GM21367 (cell line): ENCODE results near the gene MIPEP.
"Not testable (repeated sequence)": the region's sequence is repeated elsewhere in the genome, so short reads cannot be mapped to it uniquely, and the experiment has no call there.

Experiments
- ATAC-seq: cut with Tn5 transposase; IDR thresholded peaks from one replicate; pipeline ENCODE4 v1.9.1; 2021; ENCODE audit not compliant: unreplicated experiment

MIPEP gene

DNA sequence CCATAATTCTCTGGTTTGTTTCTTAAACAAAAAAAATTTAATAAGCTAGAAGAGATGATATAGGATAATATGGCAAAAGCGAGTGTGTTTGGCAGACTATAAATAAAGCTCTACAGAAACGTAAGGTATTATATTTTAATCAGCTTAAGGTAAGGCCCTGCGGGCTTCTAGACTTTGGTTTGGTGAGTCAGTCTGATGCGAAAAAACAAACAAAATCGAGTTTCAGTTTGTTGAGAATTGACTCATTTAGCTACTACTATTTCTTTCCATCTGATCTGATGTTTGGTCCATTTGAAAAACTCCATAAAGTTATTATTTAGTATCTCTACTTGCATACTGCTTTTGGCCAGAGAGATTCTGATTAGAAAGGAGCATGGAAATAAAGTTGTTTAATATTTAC, 138.0 kb downstream of the MIPEP start:
- peak; percentile 48 for ATAC-seq

DNA sequence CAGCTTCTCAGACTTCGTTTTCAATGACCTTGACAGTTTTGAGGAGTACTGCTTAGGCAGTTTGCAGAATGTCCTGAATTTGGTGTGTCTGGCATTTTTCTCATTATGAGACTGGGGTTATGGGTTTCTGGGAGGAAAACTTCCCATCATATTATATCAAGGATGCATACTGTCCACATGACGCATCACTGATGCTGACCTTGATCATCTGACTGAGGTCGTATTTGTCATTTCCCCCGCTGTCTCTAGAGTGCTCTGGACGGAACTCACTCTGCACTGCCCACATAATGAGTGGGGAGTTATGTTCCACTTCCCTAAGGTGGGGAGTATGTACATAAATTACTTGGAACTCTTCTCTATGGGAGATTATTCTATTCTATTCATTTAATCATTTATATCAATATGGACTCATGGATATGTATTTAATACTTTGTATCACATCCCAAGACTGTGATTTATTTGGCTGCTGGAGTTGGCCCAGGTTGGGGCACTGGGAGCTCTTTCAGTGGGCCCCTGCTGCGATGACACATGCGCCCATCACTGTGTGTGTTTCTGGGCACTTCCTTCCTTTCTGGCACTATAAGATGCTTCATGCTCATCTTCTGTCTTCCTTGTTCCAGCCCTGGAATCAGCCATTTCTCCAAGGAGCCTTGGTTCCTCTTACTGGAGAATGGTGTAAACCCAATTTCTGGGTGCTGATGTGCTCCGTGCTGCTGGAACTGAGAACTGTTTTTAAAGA, 138.6 kb downstream of the MIPEP start:
- no peak for ATAC-seq

DNA sequence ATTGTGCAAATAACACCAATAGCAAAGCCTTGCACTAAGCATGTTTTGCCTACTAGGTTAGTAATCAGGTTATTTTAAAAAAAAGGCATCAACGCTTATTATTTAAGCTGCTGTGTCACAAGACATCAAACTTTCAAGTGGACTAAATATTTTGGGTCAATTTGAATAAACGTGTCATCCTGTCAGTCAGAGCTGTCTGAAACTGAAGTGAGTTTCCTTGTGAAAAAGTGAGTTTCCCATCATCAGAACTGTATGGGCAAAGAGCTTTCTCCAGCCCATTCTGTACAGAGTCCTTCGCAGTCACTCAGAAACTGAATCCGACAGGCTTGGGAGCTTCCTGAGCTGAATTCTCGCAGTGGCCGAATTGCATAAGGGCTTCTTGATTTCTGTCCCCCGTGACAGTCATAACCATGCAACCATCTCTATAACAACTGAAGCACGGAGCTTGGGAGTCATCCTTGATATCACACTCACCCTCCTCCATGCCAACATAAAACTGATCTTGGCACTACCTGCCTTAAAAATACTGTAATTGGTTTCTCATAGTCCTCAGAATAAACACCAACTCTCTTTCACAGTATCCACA, 139.8 kb downstream of the MIPEP start:
- no peak for ATAC-seq

DNA sequence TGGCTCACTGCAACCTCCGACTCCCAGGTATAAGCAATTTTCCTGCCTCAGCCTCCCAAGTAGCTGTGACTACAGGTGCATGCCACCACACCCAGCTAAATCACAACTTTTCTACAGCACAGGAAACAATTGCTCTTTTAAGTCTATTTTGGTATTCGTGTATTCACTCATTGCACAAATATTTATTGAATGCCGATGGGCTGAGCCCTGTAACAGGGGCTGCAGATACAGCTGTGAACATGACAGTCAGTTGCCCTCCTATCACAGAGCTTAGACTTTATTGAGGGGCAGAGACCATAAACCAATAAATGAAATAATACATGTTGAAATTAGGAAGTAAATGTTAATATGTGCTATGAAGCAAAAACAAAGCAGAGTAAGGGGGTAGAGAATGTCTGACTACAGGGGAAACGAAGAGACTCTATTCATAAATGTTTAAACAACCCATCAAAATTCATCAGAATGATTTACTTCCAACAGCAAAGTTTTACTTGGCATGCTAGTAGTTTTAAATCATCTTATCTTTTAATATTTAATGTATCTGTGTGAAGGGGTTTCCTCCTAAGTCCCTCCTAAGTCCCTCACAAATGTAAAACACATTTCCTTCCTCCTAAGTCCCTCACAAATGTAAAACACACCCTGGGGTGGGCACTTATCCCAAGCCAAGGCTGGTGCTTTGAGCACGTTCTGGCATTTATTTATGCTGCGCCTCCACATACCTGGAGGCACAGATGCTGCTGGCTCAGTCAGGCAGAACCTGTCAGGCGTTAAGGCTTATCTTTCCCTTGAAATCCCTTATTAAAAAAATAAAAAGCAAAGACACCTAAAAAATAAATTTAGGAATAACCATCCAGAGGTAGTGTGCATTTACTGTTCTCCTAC, 140.8 kb downstream of the MIPEP start:
- no peak for ATAC-seq

DNA sequence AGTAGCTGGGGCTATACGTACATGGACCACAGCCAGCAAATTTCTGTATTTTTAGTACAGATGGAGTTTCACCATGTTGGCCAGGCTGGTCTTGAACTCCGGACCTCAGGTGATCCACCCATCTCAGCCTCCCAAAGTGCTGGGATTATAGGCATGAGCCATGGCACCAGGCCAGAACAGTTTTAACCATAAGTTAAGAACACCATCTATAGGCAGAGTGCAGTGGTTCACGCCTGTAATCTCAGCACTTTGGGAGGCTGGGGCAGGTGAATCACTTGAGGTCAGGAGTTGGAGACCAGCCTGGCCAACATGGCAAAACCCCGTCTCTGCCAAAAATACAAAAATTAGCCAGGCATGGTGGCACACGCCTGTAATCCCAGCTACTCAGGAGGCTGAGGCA, 143.1 kb downstream of the MIPEP start:
- not testable (repeated sequence) for ATAC-seq

DNA sequence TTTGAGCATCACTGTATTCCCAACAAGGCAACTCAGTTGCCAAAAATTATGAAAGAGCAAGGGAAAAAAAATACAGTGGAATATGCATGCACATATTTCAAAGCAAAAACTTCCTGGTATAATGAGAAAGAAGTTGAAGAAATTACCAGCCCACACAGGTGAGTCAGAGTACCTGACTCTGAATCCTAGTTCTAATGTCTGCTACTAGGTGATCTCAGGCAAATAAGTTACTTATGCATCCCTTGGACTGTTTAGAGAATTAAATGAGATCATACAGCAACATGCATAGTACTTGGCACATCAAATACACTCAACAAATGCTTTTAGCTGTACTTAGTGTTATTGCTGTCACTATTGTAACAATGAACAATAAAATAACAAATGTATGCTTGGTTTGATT, 144.9 kb downstream of the MIPEP start:
- ATAC-seq, result no peak

DNA sequence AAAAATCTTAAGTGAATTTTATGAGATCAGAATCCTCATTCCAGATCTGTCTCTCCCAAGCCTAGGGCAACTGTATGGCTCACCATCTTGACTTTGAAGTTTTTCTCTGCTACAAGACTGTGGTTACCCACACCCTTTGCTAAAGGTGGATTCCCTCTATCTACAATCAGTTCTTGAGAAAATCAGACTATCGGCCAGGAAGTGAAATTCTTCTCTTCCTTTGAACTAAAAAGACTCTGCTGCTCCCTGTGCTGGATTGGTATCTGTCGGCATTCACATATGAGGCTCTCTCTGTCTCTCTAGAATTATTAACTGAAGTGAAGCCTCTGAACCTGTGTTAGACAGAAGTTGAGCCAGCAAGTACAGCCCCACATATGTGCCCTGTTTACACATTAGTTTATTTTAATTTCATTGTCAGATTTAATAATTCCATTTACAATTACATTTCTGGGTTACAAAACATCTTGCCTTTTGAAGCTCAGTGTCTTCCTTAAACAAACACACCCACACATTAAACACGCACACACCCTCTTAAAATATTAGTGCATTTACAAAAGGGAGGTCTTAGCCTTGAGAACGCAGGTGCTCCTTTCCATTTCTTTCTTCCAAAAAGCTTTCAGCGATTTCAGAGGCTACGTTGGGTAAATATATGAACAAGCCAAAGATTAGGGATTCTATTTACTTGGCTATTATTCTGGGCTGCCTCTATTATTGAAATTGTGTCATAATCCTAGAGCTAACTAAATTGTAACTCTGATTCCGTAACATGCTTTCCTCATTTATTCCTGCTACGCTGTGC, 145.7 kb downstream of the MIPEP start:
- no peak for ATAC-seq

DNA sequence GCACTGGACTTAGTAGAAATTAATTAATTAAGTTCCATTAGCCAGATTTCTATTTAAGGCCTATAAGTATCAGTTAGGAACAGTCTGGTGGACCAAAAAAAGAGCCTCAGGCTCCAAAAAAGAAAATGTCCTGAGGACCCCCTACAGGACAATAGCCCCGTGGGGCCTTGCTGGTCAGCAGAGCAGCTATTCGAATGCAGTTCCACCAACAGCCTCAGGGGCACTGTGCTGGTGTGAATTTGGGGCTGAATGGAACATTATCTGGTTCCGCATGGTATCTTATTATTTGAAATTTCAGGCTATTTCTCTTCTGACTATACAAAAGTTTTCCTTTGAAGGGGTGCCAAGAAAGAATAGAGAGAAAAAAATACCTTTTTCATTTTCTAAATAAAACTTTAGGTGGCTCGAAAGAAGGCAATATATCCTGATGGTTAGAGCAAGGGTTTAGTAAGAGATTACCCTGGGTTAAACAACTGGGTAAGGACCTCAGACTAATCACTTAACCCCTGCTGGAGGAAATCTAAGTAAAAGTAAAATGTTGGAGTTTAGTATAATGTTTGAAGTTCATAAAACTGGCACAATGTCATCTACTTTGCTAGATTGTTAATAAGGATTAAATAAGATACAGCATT, 147.2 kb downstream of the MIPEP start:
- ATAC-seq, result no peak

DNA sequence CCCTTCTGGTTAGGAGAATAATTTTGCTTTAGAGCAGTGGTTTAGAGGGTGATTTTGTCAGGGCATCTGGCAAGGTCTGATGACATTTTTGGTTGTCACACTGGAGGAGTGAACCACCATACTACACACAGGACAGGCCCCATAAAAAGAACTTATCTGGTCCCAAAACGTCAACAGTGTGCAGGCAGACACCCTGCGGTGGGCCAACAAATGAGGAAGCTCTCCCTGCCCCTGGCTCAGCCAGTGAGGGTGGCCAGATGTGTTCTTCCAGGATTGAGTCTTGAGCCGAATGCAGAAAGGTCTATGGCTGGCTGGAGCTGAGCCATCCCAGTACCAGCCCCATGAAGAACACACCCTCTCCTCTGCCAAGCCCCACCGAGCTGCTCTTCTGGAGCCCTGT, 149.2 kb downstream of the MIPEP start:
- no peak for ATAC-seq

DNA sequence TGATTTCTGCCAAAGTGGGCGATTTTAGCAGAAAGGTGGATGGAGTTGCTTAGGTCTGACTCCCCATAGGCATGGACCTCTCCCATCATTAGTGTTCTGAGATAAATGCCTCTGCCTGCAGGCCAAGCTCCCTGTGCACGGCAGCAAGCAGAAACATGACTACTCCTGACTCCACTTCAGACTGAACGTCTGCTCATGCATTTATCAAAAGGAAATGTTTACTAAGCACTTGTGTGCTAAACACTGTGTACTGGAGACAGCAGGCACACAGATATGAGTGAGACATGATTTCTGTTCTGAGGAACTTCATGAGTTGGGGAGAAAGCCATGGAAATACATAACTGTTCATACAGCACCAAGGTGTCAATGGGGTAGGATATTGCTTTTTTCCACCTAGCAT, 149.6 kb downstream of the MIPEP start:
- ATAC-seq, result no peak

DNA sequence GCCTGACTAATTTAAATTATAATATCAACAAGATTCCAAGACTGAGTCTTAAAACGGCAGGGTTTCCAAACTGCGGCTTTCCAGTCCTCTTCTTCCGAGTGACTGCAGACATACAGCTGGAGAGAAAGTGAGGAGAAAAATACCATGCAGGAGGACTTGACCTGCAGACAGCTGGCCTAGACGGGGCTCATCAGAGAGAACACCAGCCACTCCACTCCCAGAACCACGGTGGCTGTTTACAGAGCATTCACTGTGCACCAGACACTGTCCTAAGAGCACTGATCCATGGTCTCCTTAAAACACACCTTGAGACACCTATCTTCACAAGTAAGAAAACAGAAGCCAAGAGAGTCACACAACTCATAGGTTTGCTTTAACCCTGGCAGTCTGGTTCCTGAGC, 152.7 kb downstream of the MIPEP start:
- no peak for ATAC-seq

DNA sequence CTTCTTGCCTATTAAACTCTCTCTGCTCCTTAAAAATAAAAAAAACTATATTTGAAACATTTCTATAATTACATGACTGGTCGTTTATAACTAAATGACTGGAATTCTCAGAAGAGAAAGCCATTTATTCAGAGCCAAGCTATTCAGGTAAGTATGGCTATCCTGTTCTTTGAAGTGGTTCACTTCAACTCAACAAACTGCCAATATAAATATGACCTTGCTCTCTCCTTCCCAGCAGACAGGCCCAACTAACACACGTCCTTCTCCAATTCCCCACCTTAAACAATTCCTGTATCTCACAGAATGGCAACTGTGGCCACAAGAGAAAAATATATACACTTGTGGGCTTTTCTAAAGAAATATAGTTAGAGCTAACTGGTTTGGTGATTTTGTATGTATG, 153.9 kb downstream of the MIPEP start:
- ATAC-seq, result no peak

DNA sequence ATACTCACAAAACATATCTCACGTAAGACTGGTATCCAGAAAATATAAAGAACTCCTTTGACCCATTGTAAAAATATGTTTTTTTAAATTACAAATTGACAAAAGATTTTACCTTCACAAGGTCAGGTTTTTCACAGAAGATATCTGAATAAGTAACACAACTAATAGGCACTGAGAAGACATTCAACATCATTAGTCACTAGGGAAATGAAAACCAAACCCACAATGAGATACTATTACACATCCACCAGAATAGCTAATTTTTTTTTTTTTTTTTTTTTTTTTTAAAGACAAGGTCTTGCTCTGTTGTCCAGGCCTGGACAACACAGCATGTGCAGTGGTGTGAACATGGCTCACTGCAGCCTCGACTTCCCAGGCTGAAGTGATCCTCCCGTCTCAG, 157.5 kb downstream of the MIPEP start:
- ATAC-seq, result no peak

DNA sequence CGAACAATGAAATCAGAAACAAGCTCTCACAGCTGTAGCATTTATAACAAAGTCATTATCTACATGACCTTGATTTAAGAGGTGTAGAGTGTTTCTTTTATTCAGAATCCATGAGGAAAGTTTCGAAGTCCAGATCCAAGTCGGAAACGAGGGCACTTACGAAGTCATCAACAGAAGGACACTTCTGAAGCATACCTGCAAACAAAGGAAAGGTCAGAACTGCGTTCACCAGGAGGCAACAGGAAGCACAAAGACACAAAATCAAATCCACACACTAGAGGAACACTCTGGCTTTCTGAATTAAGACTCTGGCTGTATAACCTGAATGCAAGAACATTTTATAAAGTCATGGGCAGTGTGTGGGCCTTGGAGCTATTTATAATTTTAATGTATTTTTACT, 158.9 kb downstream of the MIPEP start:
- ATAC-seq, result no peak

DNA sequence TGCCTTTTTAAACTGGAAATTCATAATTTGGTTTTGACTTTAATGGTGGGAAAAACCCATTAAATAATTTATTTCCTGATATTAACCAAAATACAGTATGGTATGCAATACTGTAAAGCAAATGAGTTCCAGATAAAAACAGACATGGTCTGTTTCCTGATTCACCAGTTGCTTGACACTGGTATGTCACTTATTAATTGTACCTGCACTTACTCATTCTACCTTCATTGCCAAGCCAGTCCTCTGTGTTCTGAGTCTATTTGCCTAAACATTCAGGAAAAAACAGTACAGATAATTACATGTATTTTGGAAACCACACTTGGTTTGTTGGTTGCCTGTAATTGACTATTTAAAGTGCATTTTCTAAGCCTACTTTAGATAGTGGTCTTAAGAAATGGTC, 159.7 kb downstream of the MIPEP start:
- ATAC-seq, result no peak

DNA sequence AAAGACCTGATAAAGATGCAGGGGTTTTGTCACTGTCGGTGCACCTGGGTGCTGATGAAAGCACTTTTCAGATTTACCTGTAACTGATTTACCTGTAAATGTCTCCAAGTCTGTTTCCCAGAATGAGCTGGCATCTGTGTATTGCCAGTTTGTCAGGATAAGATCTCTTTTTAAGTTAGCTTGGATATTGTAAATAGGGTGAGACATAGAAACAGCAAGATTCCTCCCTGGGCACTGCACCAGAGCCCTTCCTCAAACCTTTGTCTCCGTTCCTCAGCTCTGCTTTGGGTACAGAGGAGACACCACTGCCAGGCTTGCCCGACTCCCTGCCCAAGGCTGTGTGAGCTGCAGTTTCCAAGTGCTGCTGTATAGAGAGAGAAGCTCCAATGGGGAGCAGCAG, 160.4 kb downstream of the MIPEP start:
- ATAC-seq, result no peak

DNA sequence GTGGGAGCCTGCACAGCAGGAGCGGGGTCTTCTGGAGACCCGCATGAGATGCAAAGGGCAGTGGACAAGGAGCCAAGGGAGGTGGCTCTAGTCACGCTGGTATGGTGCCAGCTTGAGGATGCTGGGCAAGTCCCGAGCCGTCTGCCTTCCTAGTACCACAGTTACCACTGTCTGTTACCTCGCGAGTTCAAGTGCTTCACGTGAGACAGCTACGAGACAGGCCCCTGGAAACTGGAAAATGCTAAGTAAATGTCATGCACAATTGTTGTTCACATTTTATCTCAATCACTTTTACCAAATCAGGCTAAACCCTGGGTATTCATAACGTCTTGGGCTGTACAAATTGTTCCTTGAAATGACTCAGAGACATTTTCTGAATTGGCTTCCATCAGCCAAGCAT, 163.3 kb downstream of the MIPEP start:
- no peak for ATAC-seq

DNA sequence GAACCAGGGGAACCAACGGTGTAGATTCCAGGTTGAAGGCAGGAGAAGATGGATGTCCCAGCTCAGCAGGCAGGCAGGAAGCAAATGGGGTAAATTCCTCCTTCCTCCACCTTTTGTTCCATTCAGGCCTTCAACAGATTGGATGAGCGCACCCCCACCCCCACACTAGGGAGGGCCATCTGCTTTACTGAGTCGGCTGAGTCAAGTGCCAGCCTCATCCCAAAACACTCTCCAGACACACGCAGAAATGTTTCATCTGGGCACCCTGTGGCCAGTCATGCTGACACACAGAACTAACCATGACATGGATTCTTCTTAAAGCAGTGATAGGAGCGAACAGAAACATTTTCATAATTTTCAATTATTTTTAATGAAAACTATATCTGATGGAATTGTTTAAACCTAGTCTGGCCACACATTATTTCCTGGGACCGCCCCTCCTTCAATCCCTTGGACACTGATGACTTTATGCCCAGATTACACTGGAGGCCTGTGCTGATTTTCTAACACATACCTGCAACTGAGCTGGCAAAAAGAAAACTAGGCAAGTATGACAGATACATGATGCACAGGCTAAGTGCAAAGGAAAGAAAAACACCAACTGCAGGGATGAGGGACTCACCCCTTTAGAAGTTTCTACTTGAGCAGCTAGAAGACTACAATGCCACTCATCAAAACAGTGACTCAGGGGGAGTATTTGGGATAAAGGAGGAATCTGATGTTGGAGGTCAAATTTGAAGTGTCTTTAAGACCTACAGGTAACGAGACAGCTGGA, 164.8 kb downstream of the MIPEP start:
- no peak for ATAC-seq

DNA sequence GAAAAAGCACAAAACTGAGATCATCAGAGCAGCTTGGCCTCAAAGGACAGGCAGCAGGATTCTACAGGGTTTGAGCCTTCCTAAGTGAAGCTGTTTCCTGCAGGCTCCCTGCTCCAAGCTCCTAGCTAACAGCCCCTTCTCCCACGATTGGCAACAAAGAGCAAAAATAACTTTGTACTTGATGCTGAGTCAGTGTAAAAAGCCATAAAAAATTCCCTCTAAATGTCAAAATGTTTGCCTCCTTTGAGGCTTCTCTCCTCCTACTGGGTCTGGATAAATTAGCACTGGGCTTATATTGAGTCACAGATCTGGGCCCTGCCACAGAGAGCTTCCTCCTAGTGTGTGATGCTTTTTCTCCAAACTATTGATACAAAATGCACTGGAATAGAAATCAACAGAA, 165.7 kb downstream of the MIPEP start:
- ATAC-seq, result no peak
